Kidney (tissue), 14 donors: ENCODE measurements around the gene ORMDL3. TPM values are rescaled to one million over a fixed set of nuclear protein-coding genes. Genes with fewer than 3 reads are reported as not detected.
"Not testable (repeated sequence)": the region's sequence is repeated elsewhere in the genome, so short reads cannot be mapped to it uniquely, and the experiment has no call there.

Experiments
- DNase-seq, 5 donors: peaks; one replicate each; pipeline ENCODE4 v3.0.0-alpha.2; 2013 to 2020
- FAIRE-seq: peaks from 2 replicates; lab custom pipeline; 2012; peaks lifted over from hg19 to GRCh38; lab: Jason Lieb, UNC
- H3K27ac ChIP-seq, 2 donors: one replicate each; pipeline ENCODE4 v1.7.0; 2013; ENCODE audit warnings: low read depth in 2 of 2, low read length in 2 of 2, inconsistent platforms in 1 of 2
- H3K27me3 ChIP-seq: one replicate; pipeline ENCODE4 v1.7.1; 2013; ENCODE audit warnings: low read length, inconsistent platforms; ENCODE audit not compliant: control insufficient read depth, insufficient read depth
- H3K36me3 ChIP-seq, 3 donors: one replicate each; pipeline versions ENCODE4 v1.7.0 to v1.7.1; 2013; ENCODE audit warnings: low read length in 3 of 3, control low read depth in 1 of 3, inconsistent platforms in 1 of 3; ENCODE audit not compliant: insufficient read depth in 3 of 3, control insufficient read depth in 2 of 3
- H3K4me1 ChIP-seq, 3 donors: one replicate each; pipeline versions ENCODE4 v1.7.0 to v1.7.1; 2013; ENCODE audit warnings: low read length in 3 of 3, inconsistent platforms in 1 of 3, low read depth in 1 of 3; ENCODE audit not compliant: control insufficient read depth in 2 of 3, insufficient read depth in 2 of 3
- H3K4me3 ChIP-seq, 3 donors: one replicate each; pipeline versions ENCODE4 v1.7.0 to v1.8.1; 2013; ENCODE audit warnings: low read length in 3 of 3, control low read depth in 1 of 3, inconsistent platforms in 1 of 3
- H3K9ac ChIP-seq, 3 donors: one replicate each; pipeline versions ENCODE4 v1.7.0 to v1.7.1; 2013; ENCODE audit warnings: low read length in 3 of 3, control low read depth in 1 of 3, inconsistent platforms in 1 of 3
- H3K9me3 ChIP-seq, 3 donors: one replicate each; pipeline versions ENCODE4 v1.7.0 to v1.7.1; 2013; ENCODE audit warnings: low read length in 3 of 3, control low read depth in 1 of 3, inconsistent platforms in 1 of 3; ENCODE audit not compliant: control insufficient read depth in 2 of 3, insufficient read depth in 1 of 3
- CTCF ChIP-seq: IDR thresholded peaks from 3 replicates; pipeline ENCODE4 v1.5.1; 2012; ENCODE audit warnings: mild to moderate bottlenecking, moderate library complexity, borderline replicate concordance; ENCODE audit not compliant: insufficient read depth; ENCODE audit errors: extremely low read depth
- intact Hi-C: fragments of 100-400 bp; cut with DNase I; formaldehyde crosslinking; loops from one replicate; pipeline ENCODE4 v1.11.1; 2022
- polyA plus RNA-seq: library from polyadenylated mRNA; stranded (reverse); fragments of 350-450 nt; fragmentation: Illumina TruSeq; extraction: RNeasy Lipid Tissue Mini Kit (QIAGEN cat#74804); gene quantifications from one replicate; pipeline ENCODE4 v1.2.3, GENCODE V29; 2014; ENCODE audit warnings: low read depth, low replicate concordance; ENCODE audit not compliant: insufficient read depth
- total RNA-seq: library from RNA; stranded (reverse); fragmentation: NEBNext Ultra II Directional; extraction: Animal tissue kit (Norgen Biotek cat#: 25700); gene quantifications from one replicate; pipeline ENCODE4 v1.2.1, GENCODE V29; 2021
- donor health status: control.
- donor health status: control.
- donor health status: control.
- donor health status: control.
- donor health status: control.
- donor health status: DM: yes; HTN: yes; CAD: no.
- donor health status: Normal renal cell carcinoma (clear cell type).

The ORMDL3 gene
- total and polyA plus RNA-seq, 2 donors from 2014 or later: 48.8 to 85.9 TPM

- Histone ChIP-seq H3K36me3 (no peaks in the 10 kb centered on the region), H3K9ac (no peak overlapping the region), H3K27me3 (no peaks in the 10 kb centered on the region), H3K27ac (no peak overlapping the region), H3K4me3 (no peak overlapping the region), H3K4me1 (no peaks in the 10 kb centered on the region), H3K9me3 (no peaks in the 10 kb centered on the region)
- no peak for DNase-seq
- intact Hi-C loops: no loop called here
- no peak for TF ChIP-seq CTCF
- no peak for FAIRE-seq
These were observed 18.5 kb downstream of the ORMDL3 start for GRCh38 chr17:39908789-39909352.

- Histone ChIP-seq H3K27ac (no peak overlapping the region), H3K4me1 (no peaks in the 10 kb centered on the region), H3K4me3 (no peak overlapping the region), H3K9me3 (no peaks in the 10 kb centered on the region), H3K9ac (no peak overlapping the region), H3K36me3 (peaks cover 0 to 3% (median 0%) of the 10 kb centered on the region in 3 donors), H3K27me3 (no peaks in the 10 kb centered on the region)
- intact Hi-C loops: no loop called here
- no peak for DNase-seq
- FAIRE-seq: no peak
- TF ChIP-seq CTCF: no peak
These were observed 22.5 kb downstream of the ORMDL3 start for GRCh38 chr17:39904990-39905288.

- intact Hi-C loops: no loop called here
- DNase-seq: no peak
- Histone ChIP-seq H3K9ac (no peak overlapping the region), H3K4me3 (no peak overlapping the region), H3K27me3 (no peaks in the 10 kb centered on the region), H3K36me3 (peaks cover 0 to 3% (median 0%) of the 10 kb centered on the region in 3 donors), H3K4me1 (no peaks in the 10 kb centered on the region), H3K9me3 (no peaks in the 10 kb centered on the region), H3K27ac (no peak overlapping the region)
- no peak for TF ChIP-seq CTCF
- no peak for FAIRE-seq
These were observed 24.1 kb downstream of the ORMDL3 start for GRCh38 chr17:39903158-39903884.

GRCh38 chr17:39902027-39902426 is 25.4 kb downstream of the ORMDL3 start:
- H3K9me3 ChIP-seq, H3K27ac ChIP-seq, intact Hi-C loops, FAIRE-seq, H3K9ac ChIP-seq, DNase-seq, H3K27me3 ChIP-seq, H3K4me3 ChIP-seq, H3K36me3 ChIP-seq, H3K4me1 ChIP-seq: not testable (repeated sequence)
